Ishikawa (cell line): ENCODE results near the gene OCIAD2.

Experiments used
- CEBPB ChIP-seq: IDR thresholded peaks from 2 replicates; pipeline ENCODE4 v1.6.1; 2012
- CREB1 ChIP-seq: IDR thresholded peaks from 2 replicates; pipeline ENCODE4 v1.6.1; 2012; ENCODE audit warnings: low read depth
- EGR1 ChIP-seq: IDR thresholded peaks from 2 replicates; pipeline ENCODE4 v1.6.1; 2012
- EP300 ChIP-seq: IDR thresholded peaks from 2 replicates; pipeline ENCODE4 v1.6.1; 2012; ENCODE audit warnings: borderline replicate concordance
- FOXM1 ChIP-seq: IDR thresholded peaks from 2 replicates; pipeline ENCODE4 v1.6.1; 2012; ENCODE audit warnings: low read depth, borderline replicate concordance
- NFIC ChIP-seq: IDR thresholded peaks from 2 replicates; pipeline ENCODE4 v1.6.1; 2012
- RAD21 ChIP-seq: IDR thresholded peaks from 2 replicates; pipeline ENCODE4 v1.6.1; 2012; ENCODE audit warnings: low read depth
- TAF1 ChIP-seq: IDR thresholded peaks from 2 replicates; pipeline ENCODE4 v1.6.1; 2012; ENCODE audit warnings: low read depth, mild to moderate bottlenecking
- TCF12 ChIP-seq: IDR thresholded peaks from 2 replicates; pipeline ENCODE4 v1.6.1; 2012; ENCODE audit warnings: low read depth
- TEAD4 ChIP-seq: IDR thresholded peaks from 2 replicates; pipeline ENCODE4 v1.6.1; 2012
- YY1 ChIP-seq: IDR thresholded peaks from 2 replicates; pipeline ENCODE4 v1.6.1; 2012; ENCODE audit warnings: low read depth
- ZBTB7A ChIP-seq: IDR thresholded peaks from 2 replicates; pipeline ENCODE4 v1.6.1; 2012; ENCODE audit warnings: low read depth
- TF ChIP-seq, protein P1 (sequence below): IDR thresholded peaks from 2 replicates; pipeline ENCODE4 v1.6.1; 2012
- TF ChIP-seq, protein P2 (sequence below): IDR thresholded peaks from 2 replicates; pipeline ENCODE4 v1.6.1; 2012
- TF ChIP-seq, protein P3 (sequence below): IDR thresholded peaks from 2 replicates; pipeline ENCODE4 v1.6.1; 2012; ENCODE audit warnings: low read depth, mild to moderate bottlenecking

The OCIAD2 gene

DNA sequence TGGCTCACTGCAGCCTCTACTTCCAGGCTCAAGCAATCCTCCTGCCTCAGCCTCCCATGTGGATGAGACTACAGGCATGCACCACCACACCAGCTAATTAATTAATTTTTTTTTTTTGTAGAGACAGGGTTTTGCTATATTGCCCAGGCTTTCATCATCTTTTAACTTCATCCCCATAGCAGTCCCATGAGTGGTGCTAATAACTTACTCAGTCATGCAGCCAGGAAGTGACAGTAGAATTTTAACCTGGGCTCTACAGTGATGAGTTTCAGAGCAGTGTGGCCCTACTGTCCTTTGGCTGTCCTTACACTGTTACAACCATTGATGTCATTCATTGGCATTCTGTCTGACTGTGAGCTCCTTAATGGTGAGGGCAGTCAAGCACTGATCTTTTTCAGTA, 3.9 kb upstream of the OCIAD2 start:
- TF ChIP-seq EP300 (no peak), CREB1 (no peak), TCF12 (no peak), ZBTB7A (no peak)

DNA sequence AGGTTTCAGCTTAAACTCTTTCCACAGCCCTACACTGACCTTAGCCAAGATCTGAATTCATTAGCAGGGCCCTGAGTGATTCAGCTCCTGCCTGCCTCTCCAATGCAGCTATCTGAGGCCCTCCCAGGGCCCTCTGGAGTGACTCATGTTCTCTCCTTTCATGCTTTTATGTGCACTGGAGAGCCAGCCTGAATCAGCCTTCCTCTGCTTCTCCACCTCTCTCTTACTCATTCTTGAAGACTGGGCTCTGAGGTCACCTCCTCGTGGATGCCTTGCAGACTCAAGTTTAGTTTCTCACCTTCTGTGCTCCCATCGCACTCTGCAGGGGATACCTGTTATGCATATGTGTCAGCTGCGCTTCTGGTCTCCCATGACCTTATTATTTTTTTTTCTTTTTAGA, 3.1 kb upstream of the OCIAD2 start:
- TF ChIP-seq, protein P1, sequence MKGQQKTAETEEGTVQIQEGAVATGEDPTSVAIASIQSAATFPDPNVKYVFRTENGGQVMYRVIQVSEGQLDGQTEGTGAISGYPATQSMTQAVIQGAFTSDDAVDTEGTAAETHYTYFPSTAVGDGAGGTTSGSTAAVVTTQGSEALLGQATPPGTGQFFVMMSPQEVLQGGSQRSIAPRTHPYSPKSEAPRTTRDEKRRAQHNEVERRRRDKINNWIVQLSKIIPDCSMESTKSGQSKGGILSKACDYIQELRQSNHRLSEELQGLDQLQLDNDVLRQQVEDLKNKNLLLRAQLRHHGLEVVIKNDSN = no peak
- no peak for TF ChIP-seq EGR1

DNA sequence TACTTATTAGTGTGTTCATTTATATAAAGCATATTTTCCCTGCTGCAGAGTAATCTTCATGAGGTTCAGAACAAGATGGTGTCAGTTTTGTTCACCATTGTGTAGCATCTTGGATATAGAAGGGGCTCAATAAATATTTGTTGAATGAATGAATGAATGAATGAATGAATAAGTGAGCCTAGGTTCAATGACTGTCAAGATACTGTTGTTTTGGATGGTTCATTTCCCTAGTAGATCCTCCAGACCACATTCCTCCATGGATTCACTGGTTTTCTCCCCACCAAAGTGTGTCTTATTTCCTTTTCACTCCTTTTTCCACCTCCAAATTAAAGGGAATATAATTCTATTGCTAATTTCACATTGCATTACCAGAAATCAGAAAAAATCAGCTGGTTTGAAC, 2.1 kb upstream of the OCIAD2 start:
- no peak for TF ChIP-seq CREB1
- no peak for TF ChIP-seq RAD21
- no peak for TF ChIP-seq YY1
- no peak for TF ChIP-seq EGR1
- no peak for TF ChIP-seq EP300
- no peak for TF ChIP-seq CEBPB
- TF ChIP-seq TCF12 = no peak
- TF ChIP-seq, protein P2, sequence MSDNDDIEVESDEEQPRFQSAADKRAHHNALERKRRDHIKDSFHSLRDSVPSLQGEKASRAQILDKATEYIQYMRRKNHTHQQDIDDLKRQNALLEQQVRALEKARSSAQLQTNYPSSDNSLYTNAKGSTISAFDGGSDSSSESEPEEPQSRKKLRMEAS = no peak

DNA sequence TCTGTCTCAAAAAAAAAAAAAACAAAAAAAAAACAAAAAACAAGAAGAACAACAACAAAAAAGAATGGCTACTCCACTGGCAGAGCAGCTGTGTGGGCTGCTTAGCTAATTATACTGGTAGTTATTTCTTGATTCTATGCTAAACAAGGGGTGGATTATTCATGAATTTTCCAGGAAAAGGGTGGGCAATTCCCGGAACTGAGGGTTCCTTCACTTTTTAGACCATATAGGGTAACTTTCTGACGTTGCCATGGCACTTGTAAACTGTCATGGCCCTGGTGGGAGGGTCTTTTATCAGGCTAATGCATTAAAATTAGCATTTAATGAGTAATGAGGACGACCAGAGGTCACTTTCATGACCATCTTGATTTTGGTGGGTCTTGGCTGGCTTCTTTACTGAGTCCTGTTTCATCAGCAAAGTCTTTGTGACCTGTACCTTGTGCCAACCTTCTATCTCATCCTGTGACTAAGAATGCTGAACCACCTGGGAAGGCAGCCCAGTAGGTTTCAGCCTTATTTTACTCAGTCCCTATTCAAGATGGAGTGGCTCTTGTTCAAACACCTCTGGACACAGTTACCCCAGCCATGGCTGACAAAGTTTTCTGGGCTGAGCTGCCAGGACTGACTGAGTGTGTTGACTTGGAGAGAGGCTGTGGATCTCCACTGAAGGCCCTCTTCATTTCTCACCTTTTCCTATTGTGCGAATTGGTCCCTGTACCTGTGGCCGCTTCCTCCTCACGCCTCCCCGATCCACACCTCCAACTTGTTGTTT, 1.3 kb upstream of the OCIAD2 start:
- TF ChIP-seq CEBPB (no peak), EP300 (no peak), ZBTB7A (no peak), NFIC (no peak), YY1 (no peak), FOXM1 (no peak), CREB1 (no peak), EGR1 (no peak), TEAD4 (no peak), RAD21 (no peak), TCF12 (no peak), TAF1 (no peak)
- TF ChIP-seq, protein P2 = no peak
- TF ChIP-seq, protein P1 = no peak

DNA sequence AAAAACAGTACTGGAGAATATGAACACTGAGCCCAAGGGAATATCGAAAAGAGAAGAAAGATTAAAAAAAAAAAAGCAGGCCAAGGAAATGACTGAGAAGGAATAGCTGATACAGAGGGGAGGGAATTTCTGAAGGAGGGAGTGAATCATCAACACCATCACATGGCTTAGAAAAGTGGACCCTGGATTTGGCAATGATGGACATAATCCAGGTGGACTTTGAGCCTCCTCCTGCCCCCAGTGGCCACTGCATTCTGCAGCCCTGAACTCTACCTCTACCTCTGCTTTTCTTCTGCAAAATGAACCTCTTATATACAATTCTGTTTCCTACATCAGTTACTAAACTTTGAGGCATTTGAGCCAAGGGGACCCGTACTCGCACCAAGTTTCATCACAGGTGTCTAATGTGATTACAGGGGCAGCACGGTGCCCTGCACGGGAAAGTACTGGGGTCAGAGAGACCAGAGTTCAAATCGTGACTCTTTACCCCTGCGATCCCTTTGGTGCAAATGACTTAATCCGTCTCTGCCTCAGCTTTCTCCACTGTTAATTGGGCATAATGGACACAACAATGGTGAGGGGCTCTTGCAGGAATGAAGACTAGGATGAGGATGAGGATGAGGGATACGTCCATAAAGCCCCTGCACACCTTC, 1.1 kb downstream of the OCIAD2 start:
- TF ChIP-seq TAF1 (no peak), TEAD4 (no peak), CREB1 (no peak), ZBTB7A (no peak), RAD21 (no peak), EP300 (no peak)
- TF ChIP-seq, protein P2 = no peak
- TF ChIP-seq, protein P1 = no peak

DNA sequence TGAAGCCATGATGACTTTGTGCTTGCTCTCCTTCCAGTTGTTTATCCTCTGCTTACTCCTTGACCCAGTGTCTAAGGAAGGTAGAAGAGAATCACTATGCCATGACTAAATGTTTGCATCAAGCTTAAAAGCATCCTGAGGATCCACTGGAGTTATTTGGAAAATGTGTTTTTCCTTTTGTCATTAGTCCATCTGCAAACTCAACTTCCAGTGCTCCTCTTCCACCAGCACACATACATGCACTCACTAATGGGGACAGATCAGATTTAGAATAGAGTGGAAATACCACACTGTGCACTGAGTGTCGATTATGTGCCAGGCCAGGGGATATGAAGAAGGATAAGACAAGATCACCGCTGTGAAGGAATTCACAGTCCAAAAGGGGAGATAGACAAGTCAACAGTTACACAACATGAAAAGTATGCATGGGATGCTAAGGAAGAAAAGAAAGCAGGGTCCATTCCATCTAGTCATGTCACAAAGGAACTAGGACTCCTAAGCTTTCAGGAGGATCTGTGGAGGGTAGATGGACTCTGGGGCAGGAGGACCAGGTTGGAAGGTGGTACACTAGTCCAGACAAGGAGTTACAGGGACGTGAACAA, 1.9 kb downstream of the OCIAD2 start:
- TF ChIP-seq TEAD4 = no peak
- TF ChIP-seq, protein P1 = no peak

DNA sequence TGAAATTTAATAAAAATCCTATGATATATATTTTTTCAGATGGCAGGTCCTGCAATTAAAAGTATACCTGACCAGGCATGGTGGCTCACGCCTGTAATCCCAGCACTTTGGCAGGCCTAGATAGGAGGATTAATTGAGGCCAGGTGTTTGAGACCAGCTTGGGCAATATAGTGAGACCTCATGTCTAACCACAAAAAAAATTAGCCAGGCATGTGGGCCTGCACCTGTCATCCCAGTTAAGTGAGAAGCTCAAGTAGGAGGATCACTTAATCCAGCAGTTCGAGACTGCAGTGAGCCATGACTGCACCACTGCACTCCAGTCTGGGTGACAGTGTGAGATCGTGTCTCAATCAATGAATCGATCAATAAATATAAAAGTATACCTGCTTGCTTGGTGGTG, 2.5 kb downstream of the OCIAD2 start:
- TF ChIP-seq, protein P3, sequence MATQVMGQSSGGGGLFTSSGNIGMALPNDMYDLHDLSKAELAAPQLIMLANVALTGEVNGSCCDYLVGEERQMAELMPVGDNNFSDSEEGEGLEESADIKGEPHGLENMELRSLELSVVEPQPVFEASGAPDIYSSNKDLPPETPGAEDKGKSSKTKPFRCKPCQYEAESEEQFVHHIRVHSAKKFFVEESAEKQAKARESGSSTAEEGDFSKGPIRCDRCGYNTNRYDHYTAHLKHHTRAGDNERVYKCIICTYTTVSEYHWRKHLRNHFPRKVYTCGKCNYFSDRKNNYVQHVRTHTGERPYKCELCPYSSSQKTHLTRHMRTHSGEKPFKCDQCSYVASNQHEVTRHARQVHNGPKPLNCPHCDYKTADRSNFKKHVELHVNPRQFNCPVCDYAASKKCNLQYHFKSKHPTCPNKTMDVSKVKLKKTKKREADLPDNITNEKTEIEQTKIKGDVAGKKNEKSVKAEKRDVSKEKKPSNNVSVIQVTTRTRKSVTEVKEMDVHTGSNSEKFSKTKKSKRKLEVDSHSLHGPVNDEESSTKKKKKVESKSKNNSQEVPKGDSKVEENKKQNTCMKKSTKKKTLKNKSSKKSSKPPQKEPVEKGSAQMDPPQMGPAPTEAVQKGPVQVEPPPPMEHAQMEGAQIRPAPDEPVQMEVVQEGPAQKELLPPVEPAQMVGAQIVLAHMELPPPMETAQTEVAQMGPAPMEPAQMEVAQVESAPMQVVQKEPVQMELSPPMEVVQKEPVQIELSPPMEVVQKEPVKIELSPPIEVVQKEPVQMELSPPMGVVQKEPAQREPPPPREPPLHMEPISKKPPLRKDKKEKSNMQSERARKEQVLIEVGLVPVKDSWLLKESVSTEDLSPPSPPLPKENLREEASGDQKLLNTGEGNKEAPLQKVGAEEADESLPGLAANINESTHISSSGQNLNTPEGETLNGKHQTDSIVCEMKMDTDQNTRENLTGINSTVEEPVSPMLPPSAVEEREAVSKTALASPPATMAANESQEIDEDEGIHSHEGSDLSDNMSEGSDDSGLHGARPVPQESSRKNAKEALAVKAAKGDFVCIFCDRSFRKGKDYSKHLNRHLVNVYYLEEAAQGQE = no peak
- TF ChIP-seq EP300 = no peak
